DND-41 (cell line): Measurements from ENCODE around the gene NLGN2.
"Not testable (repeated sequence)": the region's sequence is repeated elsewhere in the genome, so short reads cannot be mapped to it uniquely, and the experiment has no call there.

Source experiments
- ATAC-seq: fragments of 200-7000 bp; cut with Tn5 transposase; 3 replicates; pipeline ENCODE4 v1.9.1; 2021; ENCODE audit warnings: low read depth; ENCODE audit not compliant: insufficient read depth
- DNase-seq: peaks from one replicate; pipeline ENCODE4 v3.0.0-alpha.2; 2020
- H2AFZ ChIP-seq: 2 replicates; pipeline ENCODE4 v1.6.0; 2012; ENCODE audit warnings: low read depth, low read length
- H3K27ac ChIP-seq: 2 replicates; pipeline ENCODE4 v1.5.1; 2012; ENCODE audit warnings: low read length, inconsistent platforms
- H3K27me3 ChIP-seq: fragments of 200-600 bp; sonication (generic); 2 replicates; pipeline ENCODE4 v1.6.0; 2012; ENCODE audit warnings: low read length, mild to moderate bottlenecking, inconsistent platforms; ENCODE audit not compliant: insufficient read depth, poor library complexity
- H3K36me3 ChIP-seq: 2 replicates; pipeline ENCODE4 v1.5.1; 2012; ENCODE audit warnings: low read length, inconsistent platforms; ENCODE audit not compliant: insufficient read depth
- H3K4me1 ChIP-seq: 2 replicates; pipeline ENCODE4 v1.5.1; 2012; ENCODE audit warnings: mild to moderate bottlenecking, low read length; ENCODE audit not compliant: insufficient read depth
- H3K4me2 ChIP-seq: 2 replicates; pipeline ENCODE4 v1.6.0; 2012; ENCODE audit warnings: mild to moderate bottlenecking, moderate library complexity, low read length, inconsistent platforms; ENCODE audit not compliant: insufficient read depth
- H3K4me3 ChIP-seq, 2 experiments: fragments of 200-600 bp in 1 of 2; shearing (Covaris generic) in 1 of 2; 2 replicates each; pipeline ENCODE4 v1.5.1; 2012 to 2016; ENCODE audit warnings: inconsistent platforms in 2 of 2, low read length in 2 of 2, mild to moderate bottlenecking in 2 of 2, low read depth in 1 of 2, moderate library complexity in 1 of 2
- H3K79me2 ChIP-seq: 2 replicates; pipeline ENCODE4 v1.6.0; 2012; ENCODE audit warnings: low read length, inconsistent platforms; ENCODE audit not compliant: insufficient read depth
- H3K9ac ChIP-seq: 2 replicates; pipeline ENCODE4 v1.6.0; 2012; ENCODE audit warnings: low read depth, mild to moderate bottlenecking, inconsistent platforms, low read length, moderate library complexity
- H3K9me3 ChIP-seq: 2 replicates; pipeline ENCODE4 v1.5.1; 2012; ENCODE audit warnings: low read length, moderate library complexity, mild to moderate bottlenecking, inconsistent platforms; ENCODE audit not compliant: insufficient read depth, severe bottlenecking
- H4K20me1 ChIP-seq: 2 replicates; pipeline ENCODE4 v1.6.0; 2012; ENCODE audit warnings: low read length; ENCODE audit not compliant: insufficient read depth
- EZH2 ChIP-seq: IDR thresholded peaks from 3 replicates; pipeline ENCODE4 v1.6.1; 2012; ENCODE audit warnings: borderline replicate concordance, low read depth, mild to moderate bottlenecking, moderate library complexity, low read length, inconsistent platforms; ENCODE audit not compliant: severe bottlenecking
- TF ChIP-seq, protein P1 (sequence below): IDR thresholded peaks from 2 replicates; pipeline ENCODE4 v1.5.1; 2012; ENCODE audit warnings: borderline replicate concordance, low read length, moderate library complexity, mild to moderate bottlenecking; ENCODE audit not compliant: poor library complexity, severe bottlenecking; ENCODE audit errors: extremely low read depth

NLGN2 gene

DNA sequence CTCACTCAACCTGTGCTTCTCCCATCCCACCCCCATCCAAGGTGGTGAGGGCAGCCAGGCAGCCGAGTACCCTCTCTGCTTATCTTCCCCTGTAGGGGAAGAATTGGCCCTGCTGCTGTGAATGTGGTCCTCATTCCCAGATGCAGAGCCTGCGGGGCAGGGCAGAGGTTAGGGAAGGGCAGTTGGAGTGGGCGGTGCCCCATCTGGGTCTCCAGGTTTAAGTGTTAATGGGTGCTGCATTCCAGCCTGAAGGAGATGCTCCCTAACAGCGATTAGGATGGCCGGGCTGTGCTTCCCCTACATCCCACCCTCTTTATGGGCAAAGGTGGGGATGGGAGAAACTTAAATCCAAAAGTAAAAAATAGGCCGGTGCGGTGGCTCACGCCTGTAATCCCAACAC lies 40.6 kb upstream of the NLGN2 start:
- no peak for TF ChIP-seq EZH2
- TF ChIP-seq, protein P1, sequence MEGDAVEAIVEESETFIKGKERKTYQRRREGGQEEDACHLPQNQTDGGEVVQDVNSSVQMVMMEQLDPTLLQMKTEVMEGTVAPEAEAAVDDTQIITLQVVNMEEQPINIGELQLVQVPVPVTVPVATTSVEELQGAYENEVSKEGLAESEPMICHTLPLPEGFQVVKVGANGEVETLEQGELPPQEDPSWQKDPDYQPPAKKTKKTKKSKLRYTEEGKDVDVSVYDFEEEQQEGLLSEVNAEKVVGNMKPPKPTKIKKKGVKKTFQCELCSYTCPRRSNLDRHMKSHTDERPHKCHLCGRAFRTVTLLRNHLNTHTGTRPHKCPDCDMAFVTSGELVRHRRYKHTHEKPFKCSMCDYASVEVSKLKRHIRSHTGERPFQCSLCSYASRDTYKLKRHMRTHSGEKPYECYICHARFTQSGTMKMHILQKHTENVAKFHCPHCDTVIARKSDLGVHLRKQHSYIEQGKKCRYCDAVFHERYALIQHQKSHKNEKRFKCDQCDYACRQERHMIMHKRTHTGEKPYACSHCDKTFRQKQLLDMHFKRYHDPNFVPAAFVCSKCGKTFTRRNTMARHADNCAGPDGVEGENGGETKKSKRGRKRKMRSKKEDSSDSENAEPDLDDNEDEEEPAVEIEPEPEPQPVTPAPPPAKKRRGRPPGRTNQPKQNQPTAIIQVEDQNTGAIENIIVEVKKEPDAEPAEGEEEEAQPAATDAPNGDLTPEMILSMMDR: no peak
- no peaks in the 10 kb centered on the region for H3K4me1 ChIP-seq
- ATAC-seq (no peak), DNase-seq (no peak)
- no peak overlapping the region for H3K9ac ChIP-seq
- H3K4me2 ChIP-seq: no peak overlapping the region
- no peaks in the 10 kb centered on the region for H3K36me3 ChIP-seq
- no peaks in the 10 kb centered on the region for H3K79me2 ChIP-seq
- no peaks in the 10 kb centered on the region for H3K27me3 ChIP-seq
- H4K20me1 ChIP-seq: no peaks in the 10 kb centered on the region
- no peak overlapping the region for H2AFZ ChIP-seq
- H3K9me3 ChIP-seq: no peaks in the 10 kb centered on the region
- H3K4me3 ChIP-seq: no peak overlapping the region
- no peak overlapping the region for H3K27ac ChIP-seq

DNA sequence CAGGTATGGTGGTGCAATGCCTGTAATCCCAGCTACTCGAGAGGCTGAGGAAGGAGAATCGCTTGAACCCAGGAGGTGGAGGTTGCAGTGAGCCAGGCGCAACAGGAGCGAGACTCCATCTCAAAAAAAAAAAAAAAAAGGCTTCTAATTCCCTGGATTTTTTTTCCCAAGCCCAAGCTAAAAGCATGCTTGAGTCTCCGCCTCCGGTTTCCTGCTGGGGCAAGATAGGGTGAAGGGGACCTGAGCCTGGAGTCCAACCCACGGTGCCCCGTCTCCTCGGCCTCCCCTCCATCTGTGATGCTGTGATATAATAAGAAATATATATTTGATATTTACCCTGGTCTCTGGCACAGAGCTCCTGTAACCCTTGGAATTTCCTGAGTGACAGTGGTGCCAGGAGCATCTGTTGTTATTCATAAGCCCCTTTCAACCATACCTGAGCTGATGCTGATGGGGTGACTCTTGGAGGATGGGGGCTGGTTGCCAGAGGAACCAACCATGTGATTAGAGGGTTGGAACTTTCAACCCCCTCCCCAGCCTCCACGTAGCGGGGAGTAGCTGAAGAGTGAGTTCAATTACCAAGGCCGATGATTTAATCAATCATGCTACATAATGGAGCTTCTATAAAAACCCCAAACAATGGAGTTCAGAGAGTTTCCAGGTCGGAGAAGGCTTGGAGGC lies 39.6 kb upstream of the NLGN2 start:
- Histone ChIP-seq H3K9me3 (no peaks in the 10 kb centered on the region), H3K4me3 (no peak overlapping the region), H2AFZ (no peak overlapping the region), H3K27ac (no peak overlapping the region), H3K9ac (no peak overlapping the region), H4K20me1 (no peaks in the 10 kb centered on the region), H3K27me3 (no peaks in the 10 kb centered on the region), H3K4me2 (no peak overlapping the region), H3K4me1 (no peaks in the 10 kb centered on the region), H3K79me2 (no peaks in the 10 kb centered on the region), H3K36me3 (no peaks in the 10 kb centered on the region)
- ATAC-seq (no peak), DNase-seq (no peak)
- no peak for TF ChIP-seq EZH2
- TF ChIP-seq, protein P1: no peak

DNA sequence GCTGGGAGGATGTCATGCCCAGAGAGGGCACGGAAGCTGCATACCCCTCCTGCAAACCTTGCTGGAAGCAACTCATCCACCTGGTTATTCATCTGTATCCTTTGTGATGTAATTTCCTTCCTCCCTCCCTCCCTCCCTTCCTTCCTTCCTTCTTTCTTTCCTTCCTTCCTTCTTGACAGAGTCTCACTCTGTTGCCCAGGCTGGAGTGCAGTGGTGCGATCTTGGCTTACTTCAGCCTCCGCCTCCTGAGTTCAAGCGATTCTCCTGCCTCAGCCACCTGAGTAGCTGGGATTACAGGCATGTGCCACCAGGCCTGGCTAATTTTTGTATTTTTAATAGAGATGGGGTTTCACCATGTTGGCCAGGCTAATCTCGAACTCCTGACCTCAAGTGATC lies 39.0 kb upstream of the NLGN2 start:
- not testable (repeated sequence) for H3K27ac ChIP-seq, H3K9me3 ChIP-seq, DNase-seq, H2AFZ ChIP-seq, H3K9ac ChIP-seq, H3K27me3 ChIP-seq, H3K4me3 ChIP-seq, ATAC-seq, H3K4me1 ChIP-seq, H4K20me1 ChIP-seq, H3K36me3 ChIP-seq, H3K79me2 ChIP-seq, H3K4me2 ChIP-seq

DNA sequence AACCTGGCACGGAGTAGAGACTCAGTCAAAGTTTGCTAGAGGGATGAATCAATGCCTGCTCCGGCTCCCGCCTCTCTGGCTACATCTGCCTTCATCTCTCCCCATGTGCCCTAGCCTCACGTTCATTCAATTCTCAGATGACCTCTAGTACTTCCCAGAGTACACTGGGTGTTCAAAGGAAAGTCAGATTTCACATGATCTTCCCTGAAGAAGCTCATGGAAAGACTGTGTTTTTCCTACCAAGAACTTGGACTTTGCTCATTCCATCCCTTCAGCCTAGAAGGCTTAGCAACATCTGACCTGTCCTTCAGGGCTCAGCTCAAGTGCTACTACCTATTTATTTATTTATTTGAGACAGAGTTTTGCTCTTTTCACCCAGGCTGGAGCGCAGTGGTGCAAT lies 37.8 kb upstream of the NLGN2 start:
- Histone ChIP-seq H3K4me3 (no peak overlapping the region), H2AFZ (no peak overlapping the region), H3K27me3 (no peaks in the 10 kb centered on the region), H3K9ac (no peak overlapping the region), H3K4me1 (no peaks in the 10 kb centered on the region), H3K4me2 (no peak overlapping the region), H3K79me2 (no peaks in the 10 kb centered on the region), H3K9me3 (no peaks in the 10 kb centered on the region), H3K36me3 (no peaks in the 10 kb centered on the region), H4K20me1 (no peaks in the 10 kb centered on the region), H3K27ac (no peak overlapping the region)
- DNase-seq (no peak), ATAC-seq (no peak)
- TF ChIP-seq, protein P1: no peak
- no peak for TF ChIP-seq EZH2
